ENCODE results near the gene CAPNS2. TPM values are rescaled to one million over a fixed set of nuclear protein-coding genes. Genes with fewer than 3 reads are reported as not detected.

The CAPNS2 gene
- total RNA-seq, 1 experiment from 2014 or later = 0.28 TPM

DNA sequence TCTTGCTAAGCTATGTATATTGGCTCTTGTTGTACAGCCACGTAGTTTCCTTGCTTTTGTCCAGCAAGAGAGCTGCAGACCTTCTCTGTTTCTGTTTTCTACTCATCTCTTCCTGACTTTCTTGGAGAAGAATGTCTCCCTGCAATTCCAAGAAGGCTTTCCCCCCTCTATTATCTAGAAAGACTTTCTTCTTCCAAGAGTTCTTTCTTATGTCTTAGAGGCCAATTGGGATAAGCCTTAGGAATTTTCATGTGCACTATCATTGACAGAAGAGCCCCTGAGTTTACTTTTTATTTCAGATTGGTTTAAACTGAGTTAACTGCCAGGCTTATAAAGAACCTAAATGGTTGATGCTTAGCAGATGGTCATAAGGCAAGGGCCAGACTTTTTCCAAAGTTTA is 9.0 kb downstream of the CAPNS2 start:
- POLR2A ChIA-PET = no interaction called here
- ATAC-seq = no peak
- 0 out of 2 replicates have a peak, but pooled peaks cover 3% of the 10 kb centered on the region for H3K4me1 Mint-ChIP-seq
- H3K9me3 Mint-ChIP-seq = no peaks in the 10 kb centered on the region
- H3K27ac Mint-ChIP-seq = no peak overlapping the region
- H3K4me3 Mint-ChIP-seq = no peak overlapping the region
- no peaks in the 10 kb centered on the region for H3K27me3 Mint-ChIP-seq (ENCODE audit: low read depth)
- H3K36me3 Mint-ChIP-seq = peaks cover 8% of the 10 kb centered on the region
- TF ChIP-seq SP1 (CRISPR knock-in tag; conservative IDR thresholded peaks at IDR 0.05) (no peak), ETV6 (CRISPR knock-in tag; IDR thresholded peaks at IDR 0.05) (no peak), NFATC4 (CRISPR knock-in tag; IDR thresholded peaks at IDR 0.05) (no peak), ZNF317 (CRISPR knock-in tag; IDR thresholded peaks at IDR 0.05; ENCODE audit: borderline replicate concordance, low read depth) (no peak), TCF7 (CRISPR knock-in tag; IDR thresholded peaks at IDR 0.05; ENCODE audit: low read depth) (no peak), IRF2 (CRISPR knock-in tag; IDR thresholded peaks at IDR 0.05; ENCODE audit: borderline replicate concordance, low read depth) (no peak), KAT7 (CRISPR knock-in tag; IDR thresholded peaks at IDR 0.05; ENCODE audit: borderline replicate concordance) (no peak), GTF2I (CRISPR knock-in tag; conservative IDR thresholded peaks at IDR 0.05) (no peak)
- TF ChIP-seq, protein P1, sequence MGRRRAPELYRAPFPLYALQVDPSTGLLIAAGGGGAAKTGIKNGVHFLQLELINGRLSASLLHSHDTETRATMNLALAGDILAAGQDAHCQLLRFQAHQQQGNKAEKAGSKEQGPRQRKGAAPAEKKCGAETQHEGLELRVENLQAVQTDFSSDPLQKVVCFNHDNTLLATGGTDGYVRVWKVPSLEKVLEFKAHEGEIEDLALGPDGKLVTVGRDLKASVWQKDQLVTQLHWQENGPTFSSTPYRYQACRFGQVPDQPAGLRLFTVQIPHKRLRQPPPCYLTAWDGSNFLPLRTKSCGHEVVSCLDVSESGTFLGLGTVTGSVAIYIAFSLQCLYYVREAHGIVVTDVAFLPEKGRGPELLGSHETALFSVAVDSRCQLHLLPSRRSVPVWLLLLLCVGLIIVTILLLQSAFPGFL (CRISPR knock-in tag; IDR thresholded peaks at IDR 0.05; ENCODE audit: borderline replicate concordance) = no peak
- DNase-seq (ENCODE audit: low spot score) = no peak
- CTCF ChIA-PET = interaction anchor here (0.9 kb wide), 1 partner anchor 110 kb away, joined by 3 read pairs; no protein-coding TSS in a partner anchor

DNA sequence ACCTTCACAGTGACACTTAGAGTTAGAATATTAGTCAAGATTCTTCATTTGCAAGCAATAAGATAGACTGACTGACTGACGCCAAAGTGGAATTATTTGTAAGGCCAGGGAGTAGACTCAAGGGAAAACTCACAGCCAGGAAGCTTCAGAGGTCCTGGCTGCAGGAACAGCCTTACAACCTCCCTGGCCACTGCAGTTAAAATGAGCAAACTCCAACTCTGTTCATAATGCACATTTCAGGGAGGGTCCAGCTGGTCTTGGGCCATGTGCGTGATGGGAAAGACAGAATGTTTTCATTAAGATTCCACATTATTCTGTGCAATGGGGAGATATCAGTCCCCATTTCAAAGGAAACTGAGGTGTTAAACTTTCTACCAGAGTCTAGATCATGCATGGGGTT is 9.9 kb downstream of the CAPNS2 start:
- no peak for ATAC-seq
- no peak for DNase-seq (ENCODE audit: low spot score)
- ChIA-PET POLR2A (no interaction called here), CTCF (no interaction called here)
- Mint-ChIP-seq H3K4me1 (0 out of 2 replicates have a peak, but pooled peaks cover 3% of the 10 kb centered on the region), H3K27ac (no peak overlapping the region), H3K36me3 (peaks cover 8% of the 10 kb centered on the region), H3K9me3 (no peaks in the 10 kb centered on the region), H3K27me3 (ENCODE audit: low read depth) (no peaks in the 10 kb centered on the region), H3K4me3 (no peak overlapping the region)
- TF ChIP-seq NFYB (CRISPR knock-in tag; conservative IDR thresholded peaks at IDR 0.05; ENCODE audit: low read depth) (no peak), FOXP1 (CRISPR knock-in tag; IDR thresholded peaks at IDR 0.05; ENCODE audit: borderline replicate concordance) (no peak), TCF7 (CRISPR knock-in tag; IDR thresholded peaks at IDR 0.05; ENCODE audit: low read depth) (no peak), SMAD4 (CRISPR knock-in tag; IDR thresholded peaks at IDR 0.05) (no peak), SMAD3 (CRISPR knock-in tag; IDR thresholded peaks at IDR 0.05; ENCODE audit: borderline replicate concordance) (no peak)
- TF ChIP-seq, protein P2, sequence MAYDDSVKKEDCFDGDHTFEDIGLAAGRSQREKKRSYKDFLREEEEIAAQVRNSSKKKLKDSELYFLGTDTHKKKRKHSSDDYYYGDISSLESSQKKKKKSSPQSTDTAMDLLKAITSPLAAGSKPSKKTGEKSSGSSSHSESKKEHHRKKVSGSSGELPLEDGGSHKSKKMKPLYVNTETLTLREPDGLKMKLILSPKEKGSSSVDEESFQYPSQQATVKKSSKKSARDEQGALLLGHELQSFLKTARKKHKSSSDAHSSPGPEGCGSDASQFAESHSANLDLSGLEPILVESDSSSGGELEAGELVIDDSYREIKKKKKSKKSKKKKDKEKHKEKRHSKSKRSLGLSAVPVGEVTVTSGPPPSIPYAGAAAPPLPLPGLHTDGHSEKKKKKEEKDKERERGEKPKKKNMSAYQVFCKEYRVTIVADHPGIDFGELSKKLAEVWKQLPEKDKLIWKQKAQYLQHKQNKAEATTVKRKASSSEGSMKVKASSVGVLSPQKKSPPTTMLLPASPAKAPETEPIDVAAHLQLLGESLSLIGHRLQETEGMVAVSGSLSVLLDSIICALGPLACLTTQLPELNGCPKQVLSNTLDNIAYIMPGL (CRISPR knock-in tag; IDR thresholded peaks at IDR 0.05) = no peak
- TF ChIP-seq, protein P3, sequence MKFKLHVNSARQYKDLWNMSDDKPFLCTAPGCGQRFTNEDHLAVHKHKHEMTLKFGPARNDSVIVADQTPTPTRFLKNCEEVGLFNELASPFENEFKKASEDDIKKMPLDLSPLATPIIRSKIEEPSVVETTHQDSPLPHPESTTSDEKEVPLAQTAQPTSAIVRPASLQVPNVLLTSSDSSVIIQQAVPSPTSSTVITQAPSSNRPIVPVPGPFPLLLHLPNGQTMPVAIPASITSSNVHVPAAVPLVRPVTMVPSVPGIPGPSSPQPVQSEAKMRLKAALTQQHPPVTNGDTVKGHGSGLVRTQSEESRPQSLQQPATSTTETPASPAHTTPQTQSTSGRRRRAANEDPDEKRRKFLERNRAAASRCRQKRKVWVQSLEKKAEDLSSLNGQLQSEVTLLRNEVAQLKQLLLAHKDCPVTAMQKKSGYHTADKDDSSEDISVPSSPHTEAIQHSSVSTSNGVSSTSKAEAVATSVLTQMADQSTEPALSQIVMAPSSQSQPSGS (CRISPR knock-in tag; IDR thresholded peaks at IDR 0.05; ENCODE audit: borderline replicate concordance, low read depth) = no peak
- TF ChIP-seq, protein P4, sequence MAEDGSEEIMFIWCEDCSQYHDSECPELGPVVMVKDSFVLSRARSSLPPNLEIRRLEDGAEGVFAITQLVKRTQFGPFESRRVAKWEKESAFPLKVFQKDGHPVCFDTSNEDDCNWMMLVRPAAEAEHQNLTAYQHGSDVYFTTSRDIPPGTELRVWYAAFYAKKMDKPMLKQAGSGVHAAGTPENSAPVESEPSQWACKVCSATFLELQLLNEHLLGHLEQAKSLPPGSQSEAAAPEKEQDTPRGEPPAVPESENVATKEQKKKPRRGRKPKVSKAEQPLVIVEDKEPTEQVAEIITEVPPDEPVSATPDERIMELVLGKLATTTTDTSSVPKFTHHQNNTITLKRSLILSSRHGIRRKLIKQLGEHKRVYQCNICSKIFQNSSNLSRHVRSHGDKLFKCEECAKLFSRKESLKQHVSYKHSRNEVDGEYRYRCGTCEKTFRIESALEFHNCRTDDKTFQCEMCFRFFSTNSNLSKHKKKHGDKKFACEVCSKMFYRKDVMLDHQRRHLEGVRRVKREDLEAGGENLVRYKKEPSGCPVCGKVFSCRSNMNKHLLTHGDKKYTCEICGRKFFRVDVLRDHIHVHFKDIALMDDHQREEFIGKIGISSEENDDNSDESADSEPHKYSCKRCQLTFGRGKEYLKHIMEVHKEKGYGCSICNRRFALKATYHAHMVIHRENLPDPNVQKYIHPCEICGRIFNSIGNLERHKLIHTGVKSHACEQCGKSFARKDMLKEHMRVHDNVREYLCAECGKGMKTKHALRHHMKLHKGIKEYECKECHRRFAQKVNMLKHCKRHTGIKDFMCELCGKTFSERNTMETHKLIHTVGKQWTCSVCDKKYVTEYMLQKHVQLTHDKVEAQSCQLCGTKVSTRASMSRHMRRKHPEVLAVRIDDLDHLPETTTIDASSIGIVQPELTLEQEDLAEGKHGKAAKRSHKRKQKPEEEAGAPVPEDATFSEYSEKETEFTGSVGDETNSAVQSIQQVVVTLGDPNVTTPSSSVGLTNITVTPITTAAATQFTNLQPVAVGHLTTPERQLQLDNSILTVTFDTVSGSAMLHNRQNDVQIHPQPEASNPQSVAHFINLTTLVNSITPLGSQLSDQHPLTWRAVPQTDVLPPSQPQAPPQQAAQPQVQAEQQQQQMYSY (CRISPR knock-in tag; IDR thresholded peaks at IDR 0.05) = no peak

All from WTC11 (cell line).